ENCODE results near the gene TDRD7.

Gene TDRD7

DNA sequence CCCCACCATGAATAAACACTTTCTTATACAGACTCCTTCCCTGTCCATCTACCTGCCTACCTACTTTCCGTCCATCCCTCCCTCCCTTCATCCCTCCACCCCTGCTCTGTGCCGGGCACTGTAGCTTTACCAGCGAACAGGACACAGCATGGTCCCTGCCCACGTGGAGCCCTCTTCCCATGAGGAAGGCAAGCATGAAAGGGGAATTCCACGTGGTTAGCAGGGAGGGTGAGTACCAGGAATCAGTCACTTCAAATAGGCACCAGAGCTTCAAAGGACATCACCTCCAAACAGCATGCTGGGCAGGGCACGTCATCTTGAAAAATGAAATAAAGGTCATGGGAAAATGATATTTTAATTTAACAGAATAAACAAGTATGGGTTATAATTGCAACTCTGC lies 35.0 kb upstream of the TDRD7 start:
- TF ChIP-seq MAX (IDR thresholded peaks at IDR 0.05) = no peak
- TF ChIP-seq REST (IDR thresholded peaks at IDR 0.05; ENCODE audit: low read depth) = no peak
- TF ChIP-seq YY1 (IDR thresholded peaks at IDR 0.05; ENCODE audit: low read depth) = no peak
- no peak for TF ChIP-seq NFIC (IDR thresholded peaks at IDR 0.05)
- TF ChIP-seq CEBPB (IDR thresholded peaks at IDR 0.05) = no peak
- TF ChIP-seq CREB1 (IDR thresholded peaks at IDR 0.05; ENCODE audit: low read depth) = no peak
- TF ChIP-seq USF1 (IDR thresholded peaks at IDR 0.05) = no peak
- no peak for TF ChIP-seq EP300 (IDR thresholded peaks at IDR 0.05; ENCODE audit: borderline replicate concordance)

- TF ChIP-seq MAX (IDR thresholded peaks at IDR 0.05) = no peak
- no peak for TF ChIP-seq REST (IDR thresholded peaks at IDR 0.05; ENCODE audit: low read depth)
- no peak for TF ChIP-seq FOXM1 (IDR thresholded peaks at IDR 0.05; ENCODE audit: borderline replicate concordance, low read depth)
- no peak for TF ChIP-seq USF1 (IDR thresholded peaks at IDR 0.05)
- TF ChIP-seq NFIC (IDR thresholded peaks at IDR 0.05) = no peak
These were observed 29.7 kb upstream of the TDRD7 start for GRCh38 chr9:97382099-97382718.

DNA sequence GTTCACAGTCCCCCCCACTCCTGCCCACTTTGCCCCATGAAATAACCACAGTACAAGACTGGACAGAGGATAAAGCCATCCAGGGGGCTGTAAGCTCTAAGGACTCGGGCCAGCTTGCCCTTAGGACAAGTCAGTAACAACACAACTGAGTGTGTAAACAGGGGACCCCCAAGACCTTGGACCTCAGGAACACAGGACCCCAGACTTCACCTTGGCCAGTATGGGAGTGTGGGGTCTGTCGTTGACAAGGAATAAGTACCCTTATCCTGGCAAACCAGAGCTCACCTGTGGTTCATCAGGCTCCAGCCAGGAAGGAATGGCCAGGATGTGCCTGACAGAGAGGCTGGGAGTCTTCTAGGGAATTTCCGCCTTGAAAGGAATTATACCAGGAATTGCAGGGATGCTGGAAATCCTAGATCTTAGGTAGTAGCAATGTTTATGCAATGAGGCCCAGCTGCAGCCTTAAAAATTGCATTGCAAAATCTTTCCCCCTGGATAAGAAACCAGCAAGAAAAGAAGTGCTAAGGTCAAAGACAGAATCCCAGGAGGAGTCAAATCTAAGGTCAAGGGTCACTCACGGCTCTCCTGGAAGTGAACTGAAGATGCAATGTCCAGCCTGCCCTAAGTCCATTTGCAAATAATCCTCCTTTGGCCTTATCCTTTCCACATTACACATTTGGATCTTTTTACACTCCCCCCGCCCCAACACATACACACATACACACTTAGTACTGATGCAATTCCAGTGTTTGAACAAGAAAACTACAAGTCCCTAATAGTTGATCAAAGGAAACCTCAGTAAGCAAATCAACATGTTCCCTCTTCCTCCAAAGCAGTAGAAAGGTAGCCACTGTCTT lies 27.3 kb upstream of the TDRD7 start:
- TF ChIP-seq MAX (IDR thresholded peaks at IDR 0.05) (no peak), CREB1 (IDR thresholded peaks at IDR 0.05; ENCODE audit: low read depth) (no peak)

DNA sequence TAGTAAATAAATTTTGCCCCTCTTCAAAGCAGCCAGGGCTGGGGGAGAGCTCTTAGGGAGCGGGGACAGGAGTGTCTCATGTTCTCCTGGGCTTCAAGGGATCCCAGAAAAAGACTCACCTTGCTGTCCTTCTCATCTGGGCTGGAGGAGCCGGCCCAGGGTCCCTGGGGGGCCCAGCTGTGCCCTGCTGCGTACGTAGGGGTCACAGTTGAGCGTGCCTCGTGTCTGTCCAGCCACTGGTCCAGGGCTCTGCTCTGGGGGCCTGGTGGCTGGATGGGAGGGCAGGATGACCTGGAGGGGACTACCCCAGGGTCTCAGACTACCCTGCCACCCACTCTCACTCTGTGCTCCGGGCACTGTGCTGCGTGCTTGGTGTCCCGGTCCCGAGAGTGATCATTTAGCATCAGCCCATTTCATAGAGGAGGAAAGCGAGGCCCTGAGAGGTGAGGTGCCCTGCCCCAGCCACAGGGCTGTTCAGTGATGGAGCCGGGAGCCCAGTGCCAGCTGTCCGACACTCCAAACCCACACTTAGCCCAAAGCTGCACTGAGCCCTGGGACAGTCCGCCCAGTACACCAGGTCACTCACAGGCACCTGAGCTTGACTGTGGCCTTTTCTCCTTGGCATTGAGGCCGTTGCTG lies 26.2 kb upstream of the TDRD7 start:
- no peak for TF ChIP-seq FOXM1 (IDR thresholded peaks at IDR 0.05; ENCODE audit: borderline replicate concordance, low read depth)
- no peak for TF ChIP-seq RAD21 (IDR thresholded peaks at IDR 0.05; ENCODE audit: low read depth)
- TF ChIP-seq CREB1 (IDR thresholded peaks at IDR 0.05; ENCODE audit: low read depth) = no peak
- no peak for TF ChIP-seq EP300 (IDR thresholded peaks at IDR 0.05; ENCODE audit: borderline replicate concordance)
- TF ChIP-seq EGR1 (IDR thresholded peaks at IDR 0.05) = no peak
- TF ChIP-seq MAX (IDR thresholded peaks at IDR 0.05) = no peak
- no peak for TF ChIP-seq CEBPB (IDR thresholded peaks at IDR 0.05)
- TF ChIP-seq NFIC (IDR thresholded peaks at IDR 0.05) = no peak
- TF ChIP-seq ZBTB7A (IDR thresholded peaks at IDR 0.05; ENCODE audit: low read depth) = no peak
- TF ChIP-seq TCF12 (IDR thresholded peaks at IDR 0.05; ENCODE audit: low read depth) = no peak
- TF ChIP-seq TAF1 (IDR thresholded peaks at IDR 0.05; ENCODE audit: low read depth) = no peak
- TF ChIP-seq YY1 (IDR thresholded peaks at IDR 0.05; ENCODE audit: low read depth) = no peak
- no peak for TF ChIP-seq USF1 (IDR thresholded peaks at IDR 0.05)
- TF ChIP-seq TEAD4 (IDR thresholded peaks at IDR 0.05) = no peak
- TF ChIP-seq REST (IDR thresholded peaks at IDR 0.05; ENCODE audit: low read depth) = no peak

Data from Ishikawa (cell line).